Ishikawa (cell line): Measurements from ENCODE around the gene CRYBA4.

Source experiments
- CEBPB ChIP-seq: IDR thresholded peaks from 2 replicates; pipeline ENCODE4 v1.6.1; 2012
- CREB1 ChIP-seq: IDR thresholded peaks from 2 replicates; pipeline ENCODE4 v1.6.1; 2012; ENCODE audit warnings: low read depth
- EGR1 ChIP-seq: IDR thresholded peaks from 2 replicates; pipeline ENCODE4 v1.6.1; 2012
- EP300 ChIP-seq: IDR thresholded peaks from 2 replicates; pipeline ENCODE4 v1.6.1; 2012; ENCODE audit warnings: borderline replicate concordance
- FOXM1 ChIP-seq: IDR thresholded peaks from 2 replicates; pipeline ENCODE4 v1.6.1; 2012; ENCODE audit warnings: low read depth, borderline replicate concordance
- MAX ChIP-seq: IDR thresholded peaks from 2 replicates; pipeline ENCODE4 v1.6.1; 2012
- NFIC ChIP-seq: IDR thresholded peaks from 2 replicates; pipeline ENCODE4 v1.6.1; 2012
- RAD21 ChIP-seq: IDR thresholded peaks from 2 replicates; pipeline ENCODE4 v1.6.1; 2012; ENCODE audit warnings: low read depth
- REST ChIP-seq: IDR thresholded peaks from 2 replicates; pipeline ENCODE4 v1.6.1; 2012; ENCODE audit warnings: low read depth, mild to moderate bottlenecking
- TAF1 ChIP-seq: IDR thresholded peaks from 2 replicates; pipeline ENCODE4 v1.6.1; 2012; ENCODE audit warnings: low read depth, mild to moderate bottlenecking
- TCF12 ChIP-seq: IDR thresholded peaks from 2 replicates; pipeline ENCODE4 v1.6.1; 2012; ENCODE audit warnings: low read depth
- TEAD4 ChIP-seq: IDR thresholded peaks from 2 replicates; pipeline ENCODE4 v1.6.1; 2012
- USF1 ChIP-seq: IDR thresholded peaks from 2 replicates; pipeline ENCODE4 v1.6.1; 2012
- YY1 ChIP-seq: IDR thresholded peaks from 2 replicates; pipeline ENCODE4 v1.6.1; 2012; ENCODE audit warnings: low read depth
- ZBTB7A ChIP-seq: IDR thresholded peaks from 2 replicates; pipeline ENCODE4 v1.6.1; 2012; ENCODE audit warnings: low read depth

CRYBA4 gene

GRCh38 chr22:26602127-26602526 lies 19.6 kb upstream of the CRYBA4 start:
- TF ChIP-seq MAX, result no peak
- TF ChIP-seq REST, result no peak
- TF ChIP-seq RAD21, result no peak
- TF ChIP-seq EP300, result no peak
- TF ChIP-seq EGR1, result no peak
- TF ChIP-seq USF1, result no peak

GRCh38 chr22:26604368-26604767 lies 17.4 kb upstream of the CRYBA4 start:
- TF ChIP-seq MAX, result no peak
- no peak for TF ChIP-seq CEBPB

GRCh38 chr22:26606611-26607010 lies 15.2 kb upstream of the CRYBA4 start:
- no peak for TF ChIP-seq NFIC
- no peak for TF ChIP-seq CEBPB
- TF ChIP-seq TCF12, result no peak
- TF ChIP-seq ZBTB7A, result no peak

GRCh38 chr22:26608129-26608528 lies 13.6 kb upstream of the CRYBA4 start:
- TF ChIP-seq EP300, result no peak
- TF ChIP-seq TEAD4, result no peak
- no peak for TF ChIP-seq FOXM1
- TF ChIP-seq ZBTB7A, result no peak
- TF ChIP-seq USF1, result no peak
- no peak for TF ChIP-seq CREB1
- no peak for TF ChIP-seq CEBPB
- TF ChIP-seq MAX, result no peak
- TF ChIP-seq TAF1, result no peak
- TF ChIP-seq YY1, result no peak

GRCh38 chr22:26609287-26609686 lies 12.5 kb upstream of the CRYBA4 start:
- TF ChIP-seq EGR1 (no peak), CEBPB (no peak), ZBTB7A (no peak), YY1 (no peak), RAD21 (no peak), MAX (no peak), REST (no peak), EP300 (no peak), CREB1 (no peak), TAF1 (no peak), USF1 (no peak), FOXM1 (no peak), TCF12 (no peak), NFIC (no peak), TEAD4 (no peak)
